HG03135 (cell line): ENCODE data around the gene MED9.
"Not testable (repeated sequence)": the region's sequence is repeated elsewhere in the genome, so short reads cannot be mapped to it uniquely, and the experiment has no call there.

Experiments used
- ATAC-seq: cut with Tn5 transposase; IDR thresholded peaks from one replicate; pipeline ENCODE4 v1.9.1; 2021; ENCODE audit warnings: mild to moderate bottlenecking, moderate library complexity; ENCODE audit not compliant: unreplicated experiment

MED9 gene

DNA sequence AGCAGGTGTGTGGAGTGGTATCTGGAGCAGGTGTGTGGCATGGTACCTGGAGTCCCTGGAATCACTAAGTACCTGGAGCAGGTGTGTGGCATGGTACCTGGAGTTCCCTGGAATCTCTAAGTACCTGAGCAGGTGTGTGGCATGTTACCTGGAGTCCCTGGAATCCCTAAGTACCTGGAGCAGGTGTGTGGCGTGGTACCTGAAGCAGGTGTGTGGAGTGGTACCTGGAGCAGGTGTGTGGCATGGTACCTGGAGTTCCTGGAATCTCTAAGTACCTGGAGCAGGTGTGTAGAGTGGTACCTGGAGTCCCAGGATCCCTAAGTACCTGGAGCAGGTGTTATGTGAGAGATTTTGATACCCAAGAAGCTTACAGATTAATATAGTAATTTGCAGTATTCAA is 22.1 kb upstream of the MED9 start:
- not testable (repeated sequence) for ATAC-seq

GRCh38 chr17:17455173-17455572 is 21.6 kb upstream of the MED9 start:
- no peak for ATAC-seq

DNA sequence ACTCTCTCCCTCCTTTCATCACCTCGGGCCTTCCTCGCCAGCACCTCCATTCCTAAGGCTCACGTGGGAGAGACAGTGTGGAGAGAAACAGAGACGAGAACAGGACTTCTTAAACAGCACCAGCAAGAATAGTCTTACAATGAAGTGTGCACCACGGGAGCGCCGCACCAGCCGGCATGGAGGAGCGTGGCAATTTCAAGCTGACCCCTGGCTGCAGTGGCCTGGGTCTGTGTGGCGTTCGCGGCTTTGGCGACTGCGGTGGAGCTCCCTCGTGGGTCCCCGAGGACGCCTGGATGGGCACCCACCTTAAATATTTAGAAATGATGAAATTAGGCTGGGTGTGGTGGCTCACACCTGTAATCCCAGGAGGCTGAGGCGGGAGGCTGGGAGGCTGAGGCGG is 20.5 kb upstream of the MED9 start:
- ATAC-seq = no peak

- ATAC-seq = no peak
Measured at GRCh38 chr17:17457680-17458079, 19.1 kb upstream of the MED9 start.

GRCh38 chr17:17460038-17460437 is 16.8 kb upstream of the MED9 start:
- no peak for ATAC-seq

DNA sequence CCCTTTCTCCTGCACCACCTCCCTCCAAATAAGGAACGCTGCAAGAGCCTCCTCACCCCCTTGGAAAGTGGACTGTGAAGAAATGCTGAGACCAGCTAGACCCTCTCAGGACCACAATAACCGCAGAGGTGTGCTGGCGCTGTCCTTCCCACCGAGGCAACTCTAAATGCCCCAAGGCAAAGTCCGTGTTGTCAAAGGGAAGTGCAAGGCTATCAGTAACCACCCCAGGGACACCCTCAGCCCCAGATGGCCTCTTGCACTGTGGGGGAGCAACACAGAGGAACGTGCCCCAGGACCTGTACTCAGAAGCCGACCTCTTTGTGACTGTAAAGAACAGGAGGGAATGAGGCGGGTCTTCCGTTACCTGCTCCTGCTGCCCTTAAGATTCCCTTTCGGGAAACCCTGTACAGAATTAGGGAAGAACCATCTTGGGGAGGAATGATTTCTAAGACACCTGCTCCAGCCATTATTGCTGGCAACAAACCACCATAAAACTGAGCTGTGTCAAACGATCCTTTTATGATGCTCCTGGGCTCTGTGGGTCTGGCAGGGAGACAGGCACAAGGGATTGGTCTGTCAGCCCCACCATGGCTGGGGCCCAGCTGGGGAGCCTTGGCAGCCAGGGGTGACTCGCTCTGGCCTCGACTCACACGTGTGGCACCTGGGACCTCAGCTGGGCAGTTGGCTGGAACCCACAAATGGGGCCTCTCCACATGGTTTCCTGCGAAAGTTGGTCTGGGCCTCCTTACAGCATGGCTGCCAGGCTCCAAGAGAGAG is 14.6 kb upstream of the MED9 start:
- ATAC-seq = no peak

GRCh38 chr17:17463821-17464220 is 13.0 kb upstream of the MED9 start:
- ATAC-seq = no peak

DNA sequence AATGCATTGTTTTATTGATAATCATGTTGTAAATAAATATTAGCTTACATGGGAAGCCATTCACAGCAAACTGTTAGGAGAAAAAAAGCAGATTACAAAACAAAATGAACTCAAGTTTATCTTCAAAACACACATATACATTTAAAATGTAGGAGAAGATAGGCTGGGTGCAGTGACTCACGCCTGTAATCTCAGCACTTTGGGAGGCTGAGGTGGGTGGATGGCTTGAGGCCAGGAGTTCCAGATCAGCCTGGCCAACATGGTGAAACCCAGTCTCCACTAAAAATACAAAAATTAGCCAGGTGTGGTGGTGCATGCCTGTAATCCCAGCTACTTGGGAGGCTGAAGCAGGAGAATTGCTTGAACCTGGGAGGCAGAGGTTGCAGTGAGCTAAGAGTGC is 10.9 kb upstream of the MED9 start:
- not testable (repeated sequence) for ATAC-seq

DNA sequence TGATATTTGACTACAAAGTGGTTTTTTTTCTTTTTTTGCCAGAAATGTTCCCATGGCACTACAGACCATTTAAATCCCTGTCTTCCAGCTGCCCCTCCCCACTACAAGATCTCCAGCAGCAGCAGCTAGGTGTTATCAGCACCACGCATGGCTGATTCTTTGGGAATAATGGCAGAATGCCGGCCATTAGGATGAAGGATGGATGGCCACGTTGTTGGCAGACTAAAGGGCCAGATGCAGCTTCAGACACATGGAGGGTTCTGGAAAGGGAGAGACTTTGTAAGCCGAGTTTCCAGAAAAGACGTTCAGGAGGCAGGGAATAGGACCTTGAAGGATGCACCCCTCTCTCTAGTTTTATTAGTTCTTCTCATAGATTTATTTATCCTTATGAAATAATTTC is 10.3 kb upstream of the MED9 start:
- no peak for ATAC-seq

DNA sequence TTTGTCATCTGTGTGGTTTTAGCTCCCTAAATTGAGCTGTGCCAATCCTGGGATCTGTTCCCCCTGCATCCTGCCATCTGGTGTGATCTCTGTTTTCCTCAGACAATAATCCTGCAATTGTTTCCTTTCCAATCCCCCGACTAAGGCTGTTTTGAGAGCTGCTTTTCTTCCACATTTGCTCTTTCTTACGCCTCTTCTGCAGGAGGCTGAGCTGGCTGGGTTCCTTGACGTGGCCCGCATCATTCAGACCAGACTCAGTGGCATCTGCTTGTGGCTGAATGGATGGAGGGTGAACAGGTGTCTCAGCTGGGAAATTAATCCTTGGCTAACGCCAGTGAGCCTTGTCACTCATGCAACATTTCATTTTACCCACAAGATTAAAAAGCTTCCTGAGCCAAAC is 9.8 kb upstream of the MED9 start:
- ATAC-seq = no peak

- no peak for ATAC-seq
Measured at GRCh38 chr17:17467720-17468119, 9.1 kb upstream of the MED9 start.

- ATAC-seq = no peak
Measured at GRCh38 chr17:17468217-17469010, 8.4 kb upstream of the MED9 start.

- no peak for ATAC-seq
Measured at GRCh38 chr17:17469358-17469757, 7.4 kb upstream of the MED9 start.

- ATAC-seq = no peak
Measured at GRCh38 chr17:17469996-17470395, 6.8 kb upstream of the MED9 start.

- no peak for ATAC-seq
Measured at GRCh38 chr17:17472333-17472920, 4.4 kb upstream of the MED9 start.

DNA sequence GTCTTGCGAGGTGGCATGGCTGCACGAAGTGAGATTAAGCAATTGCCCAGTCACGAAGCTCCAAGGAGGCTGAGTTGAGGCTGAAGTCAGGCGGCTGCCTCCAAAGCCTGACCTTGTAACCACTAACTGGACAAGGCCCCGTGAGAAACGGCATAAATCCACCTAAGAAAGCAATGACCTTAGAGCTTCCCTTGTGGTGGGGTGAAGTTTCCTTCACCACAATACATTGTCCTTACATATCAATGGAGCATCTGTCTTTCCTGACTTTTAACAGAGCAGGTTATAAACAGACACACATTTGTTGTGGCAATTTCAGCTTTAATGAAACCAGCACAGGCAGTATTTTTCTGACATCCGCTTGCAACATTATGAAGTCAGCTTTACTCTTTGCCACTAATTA is 2.5 kb upstream of the MED9 start:
- ATAC-seq = no peak

DNA sequence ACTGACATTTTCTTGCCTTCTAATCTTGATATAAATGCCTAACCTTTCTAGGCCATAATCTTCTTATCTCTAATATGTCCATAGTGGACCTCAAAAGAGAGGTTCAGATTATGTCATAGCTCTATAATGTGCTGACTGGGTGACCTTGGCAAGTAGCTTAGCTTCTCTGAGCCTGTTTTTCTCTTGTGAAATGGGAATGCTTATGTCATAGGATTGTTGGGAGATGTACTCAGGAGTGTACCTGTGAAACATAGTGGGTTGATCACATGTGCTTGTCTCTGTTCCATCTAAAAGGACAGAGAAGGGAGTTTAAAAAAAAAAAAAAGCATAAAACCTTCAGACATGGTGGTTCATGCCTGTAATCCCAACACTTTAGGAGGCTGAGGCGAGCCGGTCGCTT is 2.4 kb downstream of the MED9 start:
- no peak for ATAC-seq

DNA sequence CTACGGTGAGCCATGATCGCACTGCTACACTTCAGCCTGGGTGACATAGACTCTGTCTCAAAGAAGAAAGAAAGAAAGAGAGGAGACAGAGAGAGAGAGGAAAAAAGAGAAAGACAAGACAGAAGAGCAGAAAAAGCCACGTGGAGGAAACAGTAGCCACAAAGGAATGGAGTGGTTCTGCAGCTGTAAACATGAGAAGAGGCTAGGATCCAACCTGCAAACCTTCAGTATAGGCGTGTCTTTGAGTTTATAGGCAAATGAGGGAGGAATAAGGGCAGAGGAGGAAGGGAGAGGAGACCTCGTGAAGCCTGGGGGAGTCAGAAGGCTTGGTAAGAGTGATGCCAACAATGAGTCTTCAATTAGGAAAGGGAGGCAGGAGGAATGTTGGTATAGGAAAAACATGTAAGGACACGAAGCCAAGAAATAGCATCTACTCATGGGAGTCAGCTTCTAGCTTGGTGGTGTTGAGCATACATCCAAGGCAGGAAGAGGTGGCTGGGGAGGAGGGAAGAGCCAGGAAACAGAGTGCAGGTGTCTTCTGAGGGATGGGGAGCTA is 3.9 kb downstream of the MED9 start:
- ATAC-seq = no peak

DNA sequence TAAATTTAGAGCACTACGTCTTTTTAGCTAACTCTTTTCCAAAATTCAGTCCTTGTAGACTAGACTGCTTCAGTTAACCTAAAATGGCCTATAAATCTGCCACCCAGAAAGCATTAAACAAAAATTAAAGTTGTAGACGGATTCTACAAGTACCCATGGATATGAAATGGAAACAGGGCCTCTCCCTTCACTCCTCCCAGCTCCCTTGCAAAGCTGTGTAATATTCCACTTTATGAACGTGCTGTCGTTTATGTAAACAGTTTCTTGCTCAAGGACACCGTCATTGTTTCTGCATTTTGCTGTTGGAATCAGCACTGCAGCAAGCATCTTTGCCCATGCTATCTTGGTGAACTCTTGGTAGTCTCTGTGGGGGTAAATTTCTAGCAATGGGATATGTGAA is 5.1 kb downstream of the MED9 start:
- ATAC-seq = no peak

DNA sequence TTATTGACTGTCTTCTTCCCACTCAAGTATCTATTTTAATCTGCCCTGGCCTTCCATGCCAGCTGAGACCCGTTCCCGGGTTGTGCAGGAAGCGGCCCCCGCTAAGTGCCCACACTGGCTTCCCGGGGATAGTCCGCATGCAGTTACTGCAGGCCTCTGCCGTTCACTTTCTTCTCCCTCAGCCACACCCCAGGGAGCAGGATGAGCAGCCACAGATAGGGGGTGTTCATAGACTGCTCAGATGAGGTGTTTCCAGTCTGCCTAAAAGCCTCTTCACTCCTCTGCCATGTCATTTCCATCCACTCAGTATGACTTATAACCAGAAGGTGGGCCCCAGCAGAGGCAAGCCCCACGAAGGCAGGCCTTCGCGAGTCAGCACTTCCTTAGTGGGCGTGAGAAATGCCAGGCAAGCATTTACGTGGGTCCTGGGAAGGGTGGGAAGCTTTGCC is 7.7 kb downstream of the MED9 start:
- no peak for ATAC-seq

- ATAC-seq = no peak
Measured at GRCh38 chr17:17485420-17485819, 8.6 kb downstream of the MED9 start.

DNA sequence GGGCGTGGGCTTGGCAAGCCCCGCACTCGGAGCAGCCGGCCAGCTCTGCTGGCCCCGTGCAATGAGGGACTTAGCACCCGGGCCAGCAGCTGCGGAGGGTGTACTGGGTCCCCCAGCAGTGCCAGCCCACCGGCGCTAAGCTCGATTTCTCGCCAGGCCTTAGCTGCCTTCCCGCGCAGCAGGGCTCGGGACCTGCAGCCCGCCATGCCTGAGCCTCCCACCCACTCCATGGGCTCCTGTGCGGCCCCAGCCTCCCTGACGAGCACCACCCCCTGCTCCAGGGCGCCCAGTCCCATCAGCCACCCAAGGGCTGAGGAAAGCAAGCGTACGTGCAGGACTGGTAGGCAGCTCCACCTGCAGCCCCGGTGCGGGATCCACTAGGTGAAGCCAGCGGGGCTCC is 9.6 kb downstream of the MED9 start:
- ATAC-seq = not testable (repeated sequence)
